RWPE1 (cell line): ENCODE data around the gene UBE2J1.

Experiments
- CTCF ChIA-PET: fragments of 350-600 bp; sonication (Branson Sonifier 250); formaldehyde crosslinking; extraction: SDS; loops from one replicate; lab custom pipeline; 2021; lab: Yijun Ruan, JAX
- POLR2A ChIA-PET: fragments of 400-600 bp; formaldehyde crosslinking; extraction: SDS; loops from one replicate; lab custom pipeline; 2020; ENCODE audit warnings: antibody characterized with exemption; ENCODE audit not compliant: low non-redundant PET; lab: Yijun Ruan, JAX
- DNase-seq: peaks from one replicate; pipeline ENCODE4 v3.0.0; 2012; ENCODE audit warnings: low spot score
- H3K27ac ChIP-seq: fragments of 450-650 bp; 2 replicates; pipeline ENCODE4 v1.5.1; 2017
- TF ChIP-seq, protein P1 (sequence below): fragments of 450-650 bp; conservative IDR thresholded peaks from 2 replicates; pipeline ENCODE4 v1.5.1; 2017; ENCODE audit warnings: low read depth, mild to moderate bottlenecking

Gene UBE2J1

DNA sequence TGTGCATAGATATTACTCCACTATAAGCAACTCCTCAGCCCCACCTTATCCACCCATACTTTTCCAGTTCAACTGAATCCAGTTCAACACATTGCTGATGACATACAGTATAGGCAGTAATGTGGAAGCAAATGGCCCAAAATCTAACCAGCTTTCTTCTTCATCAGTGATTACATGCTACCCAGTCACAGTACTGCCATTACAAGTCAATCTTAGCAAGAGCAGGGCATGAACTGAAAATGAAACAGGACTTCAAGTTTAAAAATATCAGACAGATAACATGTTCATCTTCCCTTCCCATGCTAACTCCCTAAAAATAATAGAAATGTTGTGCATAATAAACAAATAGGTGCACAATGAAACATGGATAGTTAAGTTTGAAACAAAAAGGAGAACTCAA is 40.3 kb upstream of the UBE2J1 start:
- POLR2A ChIA-PET = no interaction called here
- CTCF ChIA-PET = no interaction called here

GRCh38 chr6:89388846-89389245 is 36.3 kb upstream of the UBE2J1 start:
- ChIA-PET POLR2A (no interaction called here), CTCF (interaction anchor here (0.6 kb wide), 1 partner anchor 9 kb away, joined by 3 read pairs; no protein-coding TSS in a partner anchor)
- TF ChIP-seq, protein P1, sequence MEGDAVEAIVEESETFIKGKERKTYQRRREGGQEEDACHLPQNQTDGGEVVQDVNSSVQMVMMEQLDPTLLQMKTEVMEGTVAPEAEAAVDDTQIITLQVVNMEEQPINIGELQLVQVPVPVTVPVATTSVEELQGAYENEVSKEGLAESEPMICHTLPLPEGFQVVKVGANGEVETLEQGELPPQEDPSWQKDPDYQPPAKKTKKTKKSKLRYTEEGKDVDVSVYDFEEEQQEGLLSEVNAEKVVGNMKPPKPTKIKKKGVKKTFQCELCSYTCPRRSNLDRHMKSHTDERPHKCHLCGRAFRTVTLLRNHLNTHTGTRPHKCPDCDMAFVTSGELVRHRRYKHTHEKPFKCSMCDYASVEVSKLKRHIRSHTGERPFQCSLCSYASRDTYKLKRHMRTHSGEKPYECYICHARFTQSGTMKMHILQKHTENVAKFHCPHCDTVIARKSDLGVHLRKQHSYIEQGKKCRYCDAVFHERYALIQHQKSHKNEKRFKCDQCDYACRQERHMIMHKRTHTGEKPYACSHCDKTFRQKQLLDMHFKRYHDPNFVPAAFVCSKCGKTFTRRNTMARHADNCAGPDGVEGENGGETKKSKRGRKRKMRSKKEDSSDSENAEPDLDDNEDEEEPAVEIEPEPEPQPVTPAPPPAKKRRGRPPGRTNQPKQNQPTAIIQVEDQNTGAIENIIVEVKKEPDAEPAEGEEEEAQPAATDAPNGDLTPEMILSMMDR = no peak
- H3K27ac ChIP-seq = no peak overlapping the region
- no peak for DNase-seq

More for the DNA sequence above, 40.3 kb upstream of the UBE2J1 start:
- DNase-seq = no peak
- TF ChIP-seq, protein P1 = no peak
- no peak overlapping the region for H3K27ac ChIP-seq

- CTCF ChIA-PET = interaction anchor here (0.7 kb wide), 2 partner anchors 15 to 179 kb away, joined by 3 to 4 read pairs; no protein-coding TSS in a partner anchor
- DNase-seq = no peak
- POLR2A ChIA-PET = no interaction called here
- H3K27ac ChIP-seq = no peak overlapping the region
- TF ChIP-seq, protein P1 = no peak
Measured at GRCh38 chr6:89387516-89388201, 35.1 kb upstream of the UBE2J1 start.

DNA sequence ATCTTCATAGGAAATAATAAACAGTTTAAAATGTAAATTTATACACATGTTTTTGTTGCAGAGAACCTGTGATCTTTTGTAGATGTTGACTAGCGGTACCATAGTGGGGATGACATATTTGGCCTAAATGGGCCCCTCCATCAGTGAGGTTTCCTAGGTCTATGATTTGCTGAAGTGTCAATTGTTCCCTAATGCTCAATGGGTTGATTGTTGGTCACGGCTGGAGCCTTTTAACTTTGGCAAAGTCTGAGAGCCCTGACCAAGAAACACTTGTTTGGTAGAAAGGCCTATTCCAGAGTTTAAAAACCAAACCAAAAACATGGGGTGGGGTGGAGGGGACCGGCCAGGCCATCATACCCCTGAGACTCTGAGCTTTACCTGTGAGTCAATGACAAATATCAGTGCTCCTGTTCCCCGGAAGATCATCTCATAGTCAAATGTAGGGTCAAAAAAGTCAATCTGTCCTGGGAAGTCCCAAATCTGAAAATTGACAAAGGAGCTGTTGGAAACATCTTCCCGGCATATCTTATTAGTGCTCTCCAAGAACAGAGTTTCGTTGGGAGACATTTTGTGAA is 34.5 kb upstream of the UBE2J1 start:
- no peak overlapping the region for H3K27ac ChIP-seq
- ChIA-PET POLR2A (no interaction called here), CTCF (interaction anchor here (0.7 kb wide), 2 partner anchors 15 to 178 kb away, joined by 3 to 4 read pairs; no protein-coding TSS in a partner anchor)
- DNase-seq = no peak
- TF ChIP-seq, protein P1 = no peak

- ChIA-PET CTCF (interaction anchor here (1.2 kb wide), 1 partner anchor 14 kb away, joined by 5 read pairs; no protein-coding TSS in a partner anchor), POLR2A (no interaction called here)
- DNase-seq = no peak
- TF ChIP-seq, protein P1 = no peak
- peak overlapping the region; percentile 75 for H3K27ac ChIP-seq
Measured at GRCh38 chr6:89385846-89386245, 33.3 kb upstream of the UBE2J1 start.

DNA sequence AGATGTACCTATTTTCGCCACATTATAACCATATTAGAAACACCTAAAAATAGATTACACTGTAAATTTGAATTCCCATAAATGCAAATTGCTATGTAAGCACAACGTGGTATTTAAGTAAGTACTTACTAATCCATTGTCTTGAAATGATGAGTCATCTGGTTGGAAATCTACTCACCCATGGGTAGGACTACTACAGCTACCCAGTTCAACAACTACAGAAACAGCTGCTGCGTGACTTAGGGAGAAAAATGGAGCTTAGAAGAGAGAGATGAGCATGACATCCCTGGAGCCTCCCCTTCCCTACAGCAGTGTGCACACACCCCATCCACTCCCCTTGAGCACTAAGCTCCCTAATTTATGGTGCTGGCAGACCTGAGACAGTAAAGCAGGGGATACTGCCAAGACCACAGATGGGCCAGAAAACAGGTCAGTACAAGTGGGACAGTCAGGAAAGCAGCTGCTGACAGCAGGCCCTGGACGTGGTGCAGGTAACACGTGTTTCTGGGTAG is 32.7 kb upstream of the UBE2J1 start:
- DNase-seq = peak; percentile 75
- POLR2A ChIA-PET = no interaction called here
- CTCF ChIA-PET = interaction anchor here (0.5 to 1.2 kb wide), 2 partner anchors 13 to 402 kb away, joined by 4 to 5 read pairs; no protein-coding TSS in a partner anchor
- H3K27ac ChIP-seq = peak overlapping the region; percentile 75
- TF ChIP-seq, protein P1 = no peak
